Measurements from ENCODE around the gene C7orf33.
"Not testable (repeated sequence)": the region's sequence is repeated elsewhere in the genome, so short reads cannot be mapped to it uniquely, and the experiment has no call there.

The C7orf33 gene

GRCh38 chr7:148580446-148580845 lies 10.1 kb upstream of the C7orf33 start:
- no peak for DNase-seq (ENCODE audit: low spot score)

GRCh38 chr7:148581624-148582023 lies 8.9 kb upstream of the C7orf33 start:
- DNase-seq (ENCODE audit: low spot score), result no peak

- no peak for DNase-seq (ENCODE audit: low spot score)
These were observed 6.3 kb upstream of the C7orf33 start for GRCh38 chr7:148584154-148584827.

GRCh38 chr7:148585399-148585798 lies 5.2 kb upstream of the C7orf33 start:
- DNase-seq (ENCODE audit: low spot score), result no peak

DNA sequence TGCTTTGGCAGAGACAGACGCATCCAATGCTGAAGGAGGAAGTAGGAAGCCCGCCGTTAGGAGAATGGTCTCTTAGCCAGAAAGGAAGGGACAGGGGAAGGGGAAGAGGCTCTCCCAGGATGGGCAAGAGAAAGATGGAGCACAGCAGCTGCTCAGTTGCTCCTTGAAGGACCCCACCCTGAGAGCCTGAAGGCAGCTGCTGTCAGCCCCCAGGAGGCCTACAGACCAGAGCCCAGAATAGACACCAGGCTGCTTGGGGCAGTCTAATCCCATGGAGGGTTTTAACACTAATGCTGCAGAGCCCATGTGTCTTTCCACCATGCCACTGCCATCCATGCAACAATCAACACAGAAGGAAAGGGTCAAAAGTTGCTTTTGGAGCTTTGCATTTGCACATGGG lies 3.5 kb upstream of the C7orf33 start:
- no peak for DNase-seq (ENCODE audit: low spot score)

DNA sequence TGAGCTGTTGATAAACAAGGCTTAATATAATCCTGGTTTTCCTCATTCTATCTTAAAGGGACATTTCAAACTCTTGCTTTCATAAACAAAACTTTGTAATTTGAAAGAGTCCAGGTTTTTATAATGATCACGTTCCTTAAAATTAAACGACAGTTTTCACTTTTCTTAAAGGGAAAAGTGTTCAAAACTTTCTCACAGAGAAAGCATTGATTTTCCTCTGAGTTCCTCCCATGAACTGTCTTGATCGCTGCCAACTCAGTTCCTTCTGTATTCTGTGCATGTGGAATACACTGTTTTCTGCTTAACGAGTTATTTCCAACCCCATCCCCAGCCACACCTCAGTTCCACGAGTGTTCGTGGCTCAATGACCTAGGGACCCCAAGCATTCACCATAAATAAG lies 2.4 kb upstream of the C7orf33 start:
- no peak for DNase-seq (ENCODE audit: low spot score)

- no peak for DNase-seq (ENCODE audit: low spot score)
These were observed 1.9 kb upstream of the C7orf33 start for GRCh38 chr7:148588670-148589131.

DNA sequence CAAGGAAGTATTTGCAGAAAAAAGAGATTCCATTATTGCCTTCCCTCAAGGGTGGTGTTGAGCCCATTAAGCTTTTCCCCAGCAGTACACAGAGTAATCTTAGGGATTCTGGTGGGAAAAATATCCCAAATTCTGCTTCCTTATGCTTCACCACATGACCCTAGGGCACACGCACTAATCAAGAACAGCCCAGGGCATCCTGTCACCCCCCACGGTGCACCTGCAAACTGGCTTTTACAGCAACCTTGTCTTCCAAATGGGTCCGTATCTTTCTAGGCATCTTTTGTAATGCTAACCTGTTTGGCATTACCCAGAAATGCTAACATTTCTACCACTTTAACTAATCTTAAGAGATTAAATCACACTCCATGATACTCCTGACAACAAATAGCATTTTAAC lies 926 bp upstream of the C7orf33 start:
- DNase-seq (ENCODE audit: low spot score), result no peak

DNA sequence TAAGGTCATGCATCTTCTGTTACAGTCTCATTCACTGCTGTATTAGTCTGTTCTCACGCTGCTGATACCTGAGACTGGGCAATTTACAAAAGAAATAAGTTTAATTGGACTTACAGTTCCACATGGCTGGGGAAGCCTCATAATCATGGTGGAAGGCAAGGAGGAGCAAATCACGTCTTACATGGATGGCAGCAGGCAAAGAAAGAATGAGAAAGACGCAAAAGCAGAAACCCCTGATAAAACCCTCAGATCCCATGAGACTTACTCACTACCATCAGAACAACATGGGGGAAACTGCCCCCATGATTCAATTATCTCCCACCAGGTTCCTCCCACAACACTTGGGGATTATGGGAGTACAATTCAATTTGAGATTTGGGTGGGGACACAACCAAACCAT lies 5.8 kb downstream of the C7orf33 start:
- not testable (repeated sequence) for DNase-seq (ENCODE audit: low spot score)

DNA sequence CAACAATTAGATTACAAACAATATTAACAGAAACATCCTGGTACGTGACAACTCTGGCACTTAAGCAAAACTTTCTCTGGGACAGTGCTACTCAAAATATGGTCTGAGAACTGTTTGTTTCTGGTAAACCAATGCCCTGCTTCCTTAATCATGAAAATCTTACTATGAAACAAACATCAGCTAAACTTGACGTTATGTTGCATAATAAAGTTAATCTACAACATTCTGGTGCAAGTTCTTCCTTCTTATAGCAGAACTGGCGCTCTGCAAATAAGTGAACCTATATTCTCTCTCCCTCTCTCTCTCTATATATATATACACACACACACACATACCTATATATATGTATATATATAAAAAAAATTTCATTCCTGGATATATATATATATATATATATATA lies 7.8 kb downstream of the C7orf33 start:
- DNase-seq (ENCODE audit: low spot score), result no peak

- no peak for DNase-seq (ENCODE audit: low spot score)
These were observed 14.8 kb downstream of the C7orf33 start for GRCh38 chr7:148605350-148605749.

DNA sequence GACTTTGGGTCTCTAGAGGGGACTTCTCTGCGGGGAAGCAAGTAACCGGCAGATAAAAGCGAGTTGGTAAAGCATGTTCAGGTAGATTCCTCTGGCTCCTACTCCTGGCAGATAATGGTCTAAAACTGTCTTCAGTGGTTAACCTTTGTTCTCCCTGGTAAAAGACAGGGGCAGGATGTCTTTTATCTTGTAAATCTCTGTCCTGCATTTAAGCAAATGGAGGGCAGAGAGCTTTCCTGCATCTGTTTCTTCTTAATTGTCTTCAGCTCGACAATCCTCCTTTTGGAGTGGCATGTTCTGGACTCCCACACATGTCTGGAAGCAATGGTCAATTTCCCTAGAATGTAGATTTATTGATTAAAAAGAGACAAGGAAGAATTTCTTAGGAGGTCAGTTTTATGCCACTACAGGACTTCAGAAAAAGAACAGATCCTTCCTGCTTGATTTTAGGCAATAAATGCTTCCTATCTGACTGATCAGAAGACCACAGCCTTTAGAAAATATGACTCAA lies 16.6 kb downstream of the C7orf33 start:
- DNase-seq (ENCODE audit: low spot score), result no peak

DNA sequence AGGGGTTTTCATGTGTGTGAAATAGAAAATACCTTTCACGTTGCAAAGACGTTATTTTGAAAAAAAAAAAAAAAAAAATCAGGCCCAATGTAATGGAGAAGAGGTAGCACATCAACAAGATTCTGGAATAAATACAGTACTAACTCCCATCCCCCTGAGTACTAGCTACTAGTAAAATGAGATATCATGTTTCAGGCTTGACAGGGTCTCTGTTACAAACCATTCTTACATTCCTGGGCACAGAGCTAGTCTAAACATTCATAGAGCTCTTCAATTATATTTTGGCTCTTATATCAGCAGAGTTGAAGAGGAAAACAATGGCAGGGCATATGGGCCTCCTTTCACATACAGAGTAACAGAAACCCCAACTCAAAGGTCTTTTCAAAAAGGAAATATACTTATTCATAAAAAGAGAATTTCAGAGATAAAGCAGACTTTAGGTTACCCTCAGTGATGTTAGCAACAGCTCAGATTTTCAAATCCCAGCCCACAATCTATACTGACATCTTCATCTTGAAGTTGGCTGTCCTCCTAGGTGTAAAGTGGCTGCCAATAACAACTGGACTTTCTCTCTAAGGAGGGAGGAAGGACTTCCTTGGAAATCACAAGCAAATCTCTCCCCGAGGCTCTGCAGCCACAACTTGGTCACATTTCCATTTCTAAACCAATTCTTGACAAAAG lies 18.6 kb downstream of the C7orf33 start:
- no peak for DNase-seq (ENCODE audit: low spot score)

- DNase-seq (ENCODE audit: low spot score), result no peak
These were observed 21.1 kb downstream of the C7orf33 start for GRCh38 chr7:148611692-148612091.

DNA sequence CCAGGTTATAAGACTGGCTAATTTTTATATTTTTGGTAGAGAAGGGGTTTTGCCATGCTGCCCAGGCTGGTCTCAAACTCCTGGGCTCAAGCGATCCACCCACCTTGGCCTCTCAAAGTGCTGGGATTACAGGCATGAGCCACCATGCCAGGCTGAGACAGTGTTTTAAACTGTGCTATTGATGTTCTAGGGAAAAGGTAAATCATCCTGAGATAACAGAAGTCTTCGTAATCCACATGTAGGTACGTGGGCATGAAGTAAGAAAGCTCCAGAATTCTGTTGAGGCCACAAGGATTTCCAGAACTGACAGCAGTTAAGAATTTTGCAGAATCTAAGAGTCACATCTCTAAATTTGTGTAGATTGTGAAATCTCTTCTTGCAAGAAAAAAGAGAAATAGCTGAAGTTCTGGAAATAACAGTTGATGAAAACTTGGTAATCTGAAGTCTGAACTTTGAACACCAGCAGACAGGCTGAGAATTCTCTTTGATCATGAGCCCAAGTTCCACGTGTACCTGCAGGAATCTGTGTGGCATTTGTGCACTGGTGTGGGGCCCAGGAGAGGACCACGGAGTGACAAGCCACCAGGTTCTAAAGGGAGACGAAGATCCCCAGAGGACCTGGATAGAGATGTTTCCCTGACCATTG lies 24.6 kb downstream of the C7orf33 start:
- DNase-seq (ENCODE audit: low spot score), result no peak

GRCh38 chr7:148620749-148621359 lies 30.3 kb downstream of the C7orf33 start:
- no peak for DNase-seq (ENCODE audit: low spot score)

DNA sequence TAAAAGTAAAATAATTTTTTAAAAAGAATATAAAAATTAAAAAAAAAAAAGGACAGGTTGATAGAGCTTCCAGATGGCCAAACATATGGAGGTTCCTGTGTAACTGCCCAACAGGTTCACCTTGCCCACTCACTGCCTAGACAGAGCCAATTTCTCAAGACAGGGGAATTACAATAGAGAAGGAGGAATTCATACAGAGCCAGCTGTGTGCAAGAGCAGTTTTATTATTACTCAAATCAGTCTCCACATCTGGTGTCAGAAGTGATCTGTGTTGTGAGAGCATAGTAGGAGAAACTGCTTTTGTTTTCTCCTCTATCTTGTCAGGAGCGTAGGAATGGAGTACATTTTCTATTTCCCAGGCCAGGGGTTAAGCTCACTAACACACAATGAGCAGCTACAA lies 31.0 kb downstream of the C7orf33 start:
- DNase-seq (ENCODE audit: low spot score), result no peak

GRCh38 chr7:148622887-148623585 lies 32.5 kb downstream of the C7orf33 start:
- DNase-seq (ENCODE audit: low spot score), result no peak

DNA sequence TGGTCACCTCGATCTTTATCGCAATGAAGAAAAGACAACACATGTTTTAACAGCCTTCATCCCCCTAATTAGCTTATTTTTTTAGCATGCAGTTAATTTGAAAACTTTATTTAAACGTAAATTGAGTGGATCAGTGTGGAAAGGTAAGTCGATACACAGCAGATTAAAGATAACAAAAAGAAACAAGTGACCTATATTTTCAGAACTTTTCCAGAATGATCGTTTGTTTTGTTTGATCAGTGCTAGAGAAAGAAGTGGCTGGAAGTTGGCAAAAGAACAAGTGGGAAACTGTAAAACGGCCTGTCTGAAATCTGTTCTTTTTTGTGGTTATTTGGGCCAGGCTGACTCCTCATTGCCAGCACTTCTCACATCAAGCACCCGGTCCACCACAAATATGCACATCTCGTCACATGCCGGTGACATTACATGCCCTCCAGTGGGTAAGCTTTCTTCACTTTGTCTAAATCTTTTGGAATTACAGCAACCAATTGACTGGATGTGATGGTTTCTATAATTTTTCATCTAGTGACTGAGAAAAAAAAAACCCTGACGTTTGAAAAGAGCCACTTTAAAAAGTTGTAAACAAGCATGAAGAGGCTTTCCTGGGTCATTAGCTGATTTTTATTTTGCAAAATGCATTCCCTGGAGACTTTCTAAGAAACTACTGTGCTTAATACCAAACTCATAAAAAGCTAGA lies 33.2 kb downstream of the C7orf33 start:
- DNase-seq (ENCODE audit: low spot score), result no peak

- no peak for DNase-seq (ENCODE audit: low spot score)
These were observed 34.2 kb downstream of the C7orf33 start for GRCh38 chr7:148624735-148625134.

DNA sequence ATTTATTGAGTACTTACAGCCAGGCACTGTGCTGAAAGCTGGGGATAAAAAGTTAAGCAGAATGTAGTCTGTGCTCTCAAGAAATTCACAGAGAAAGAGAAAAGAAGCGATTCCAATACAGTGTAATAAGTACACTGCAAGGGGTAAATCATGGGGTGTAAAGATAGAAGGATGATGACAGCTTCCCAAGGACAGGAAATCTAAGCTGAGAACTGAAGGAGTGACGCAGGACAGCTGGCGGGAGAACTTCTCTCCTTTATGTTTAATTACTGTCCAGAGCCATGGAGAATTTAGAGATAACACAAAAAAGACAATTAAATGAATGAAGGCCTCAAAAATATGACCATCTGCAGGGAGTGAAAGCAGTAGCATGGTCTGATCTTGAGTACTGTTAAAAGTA lies 34.8 kb downstream of the C7orf33 start:
- DNase-seq (ENCODE audit: low spot score), result no peak
